CD4-positive, alpha-beta memory T cell (primary cell): Measurements from ENCODE around the gene DNAJC13. TPM values are rescaled to one million over a fixed set of nuclear protein-coding genes. Genes with fewer than 3 reads are reported as not detected.

ENCODE experiments used
- CTCF ChIA-PET: fragments of 350-600 bp; sonication (Branson Sonifier 250); formaldehyde crosslinking; loops from one replicate; lab custom pipeline; 2021; ENCODE audit warnings: inconsistent platforms; ENCODE audit not compliant: partially characterized antibody; lab: Charles Lee
- POLR2A ChIA-PET: fragments of 350-600 bp; sonication (Branson Sonifier 250); formaldehyde crosslinking; loops from one replicate; lab custom pipeline; 2021; ENCODE audit not compliant: partially characterized antibody; lab: Charles Lee
- DNase-seq, 5 donors: peaks; one replicate each; pipeline versions ENCODE4 v3.0.0 to v3.0.0-alpha.2; 2020 to 2022; ENCODE audit warnings: mixed read lengths in 1 of 5
- H3K27ac ChIP-seq: one replicate; pipeline ENCODE4 v1.7.0; 2013; ENCODE audit warnings: low read depth, low read length
- H3K27me3 ChIP-seq: 2 replicates; pipeline ENCODE4 v1.7.0; 2013; ENCODE audit warnings: mild to moderate bottlenecking, low read length, moderate library complexity; ENCODE audit not compliant: insufficient read depth
- H3K36me3 ChIP-seq: 2 replicates; pipeline ENCODE4 v1.7.0; 2013; ENCODE audit warnings: mild to moderate bottlenecking, low read length, moderate library complexity; ENCODE audit not compliant: insufficient read depth
- H3K4me1 ChIP-seq: 2 replicates; pipeline ENCODE4 v1.7.0; 2013; ENCODE audit warnings: mild to moderate bottlenecking, low read length, moderate library complexity; ENCODE audit not compliant: insufficient read depth
- H3K4me3 ChIP-seq, 2 donors: one replicate each; pipeline ENCODE4 v1.7.0; 2013; ENCODE audit warnings: low read length in 2 of 2, mild to moderate bottlenecking in 1 of 2
- H3K9me3 ChIP-seq, 2 donors: one replicate each; pipeline ENCODE4 v1.7.0; 2013; ENCODE audit warnings: low read length in 2 of 2, control low read depth in 1 of 2; ENCODE audit not compliant: control insufficient read depth in 1 of 2
- H3K27ac Mint-ChIP-seq, 7 donors: one replicate each; pipeline ENCODE4 v1.8.0; 2020 to 2021; ENCODE audit warnings: mixed read lengths in 7 of 7, mild to moderate bottlenecking in 6 of 7, inconsistent platforms in 3 of 7, moderate library complexity in 3 of 7
- H3K27me3 Mint-ChIP-seq, 2 donors: one replicate each; pipeline ENCODE4 v1.8.0; 2020 to 2021; ENCODE audit warnings: mixed read lengths in 2 of 2
- H3K36me3 Mint-ChIP-seq, 2 donors: one replicate each; pipeline ENCODE4 v1.8.0; 2020 to 2021; ENCODE audit warnings: mixed read lengths in 2 of 2, inconsistent platforms in 1 of 2, mild to moderate bottlenecking in 1 of 2
- H3K4me1 Mint-ChIP-seq, 4 donors: one replicate each; pipeline ENCODE4 v1.8.0; 2020 to 2021; ENCODE audit warnings: mixed read lengths in 4 of 4, mild to moderate bottlenecking in 1 of 4
- H3K4me3 Mint-ChIP-seq, 8 donors: one replicate each; pipeline ENCODE4 v1.8.0; 2020 to 2021; ENCODE audit warnings: mixed read lengths in 8 of 8, mild to moderate bottlenecking in 7 of 8, moderate library complexity in 6 of 8, inconsistent platforms in 3 of 8
- H3K9me3 Mint-ChIP-seq, 8 donors: one replicate each; pipeline ENCODE4 v1.8.0; 2020 to 2021; ENCODE audit warnings: mixed read lengths in 8 of 8, mild to moderate bottlenecking in 5 of 8, inconsistent platforms in 3 of 8, moderate library complexity in 1 of 8
- intact Hi-C: fragments of 100-400 bp; cut with micrococcal nuclease; formaldehyde crosslinking; loops from one replicate; pipeline ENCODE4 v1.15.1; 2023
- polyA plus RNA-seq, 2 donors: library from polyadenylated mRNA; unstranded; fragments of 300-500 nt; fragmentation: Illumina TruSeq; gene quantifications; one replicate each; pipeline ENCODE4 v1.2.3, GENCODE V29; 2021
- total RNA-seq, 2 experiments: library from RNA; stranded (reverse); gene quantifications; one replicate each; pipeline ENCODE4 v1.2.3, GENCODE V29; 2021

The DNAJC13 gene
- total and polyA plus RNA-seq, 4 experiments from 2014 or later, result 7.4 to 43.5 (median 26.8) TPM

GRCh38 chr3:132570016-132570415, 152.7 kb downstream of the DNAJC13 start:
- Mint-ChIP-seq H3K36me3 (peaks cover 46 to 63% of the 10 kb centered on the region in 2 donors), H3K4me3 (no peak overlapping the region), H3K4me1 (no peaks in the 10 kb centered on the region), H3K27ac (no peak overlapping the region), H3K9me3 (peaks cover 0 to 2% (median 0%) of the 10 kb centered on the region in 8 donors), H3K27me3 (no peaks in the 10 kb centered on the region)
- Histone ChIP-seq H3K4me1 (no peaks in the 10 kb centered on the region), H3K36me3 (no peaks in the 10 kb centered on the region), H3K9me3 (no peaks in the 10 kb centered on the region), H3K4me3 (no peak overlapping the region), H3K27me3 (no peaks in the 10 kb centered on the region), H3K27ac (no peak overlapping the region)
- CTCF ChIA-PET, result no interaction called here
- intact Hi-C loops, result no loop called here
- POLR2A ChIA-PET, result no interaction called here
- no peak for DNase-seq

- no peak for DNase-seq
- CTCF ChIA-PET, result no interaction called here
- H3K4me1 ChIP-seq, result no peaks in the 10 kb centered on the region
- no peaks in the 10 kb centered on the region for H3K27me3 Mint-ChIP-seq
- no peaks in the 10 kb centered on the region for H3K4me1 Mint-ChIP-seq
- H3K27me3 ChIP-seq, result no peaks in the 10 kb centered on the region
- H3K4me3 ChIP-seq, result no peak overlapping the region
- intact Hi-C loops, result no loop called here
- no peak overlapping the region for H3K27ac Mint-ChIP-seq
- H3K36me3 ChIP-seq, result peaks cover 7% of the 10 kb centered on the region
- no peak overlapping the region for H3K27ac ChIP-seq
- H3K4me3 Mint-ChIP-seq, result no peak overlapping the region
- H3K36me3 Mint-ChIP-seq, result peaks cover 68 to 82% of the 10 kb centered on the region in 2 donors
- H3K9me3 ChIP-seq, result no peaks in the 10 kb centered on the region
- H3K9me3 Mint-ChIP-seq, result peaks cover 0 to 2% (median 0%) of the 10 kb centered on the region in 8 donors
- POLR2A ChIA-PET, result no interaction called here
Observed at GRCh38 chr3:132573797-132574211, 156.5 kb downstream of the DNAJC13 start.

GRCh38 chr3:132587401-132587800, 170.1 kb downstream of the DNAJC13 start:
- no peak for DNase-seq
- intact Hi-C loops, result no loop called here
- Mint-ChIP-seq H3K4me3 (no peak overlapping the region), H3K27me3 (no peaks in the 10 kb centered on the region), H3K36me3 (peaks cover 17 to 42% of the 10 kb centered on the region in 2 donors), H3K9me3 (peaks cover 0 to 6% (median 3%) of the 10 kb centered on the region in 8 donors), H3K4me1 (no peaks in the 10 kb centered on the region), H3K27ac (no peak overlapping the region)
- H3K36me3 ChIP-seq, result no peaks in the 10 kb centered on the region
- H3K4me3 ChIP-seq, result no peak overlapping the region
- no peaks in the 10 kb centered on the region for H3K9me3 ChIP-seq
- ChIA-PET POLR2A (no interaction called here), CTCF (no interaction called here)
- H3K27me3 ChIP-seq, result no peaks in the 10 kb centered on the region
- no peak overlapping the region for H3K27ac ChIP-seq
- no peaks in the 10 kb centered on the region for H3K4me1 ChIP-seq

Other genes starting within 250 kb of the DNAJC13 start
- not detected for gene ACP3, start 100.1 kb upstream of the DNAJC13 start, total RNA-seq
- gene ACP3, start 100.1 kb upstream of the DNAJC13 start, polyA plus RNA-seq, result not detected
- under 1 TPM in 1 of 2 experiments, not detected in 1; 0.17 TPM for gene ACKR4, start 179.8 kb downstream of the DNAJC13 start, total RNA-seq
- under 1 TPM in 1 of 2 donors, not detected in 1; 0.22 TPM for gene ACKR4, start 179.8 kb downstream of the DNAJC13 start, polyA plus RNA-seq
- 10 to 100 TPM; 21.6 to 26.9 TPM for gene ACAD11, start 242.3 kb downstream of the DNAJC13 start, total RNA-seq
- gene ACAD11, start 242.3 kb downstream of the DNAJC13 start, polyA plus RNA-seq, result 1 to 10 TPM; 1.7 to 4.6 TPM
- gene UBA5, start 242.8 kb downstream of the DNAJC13 start, total RNA-seq, result 10 to 100 TPM; 33.0 to 33.7 TPM
- 10 to 100 TPM; 33.1 to 44.5 TPM for gene UBA5, start 242.8 kb downstream of the DNAJC13 start, polyA plus RNA-seq